ENCODE measurements around the gene DNAH6.

- TF ChIP-seq POLR2A (IDR thresholded peaks at IDR 0.05; ENCODE audit: borderline replicate concordance, extremely low read depth, insufficient read depth, insufficient read length) = no peak
- no peak for TF ChIP-seq ZNF274 (IDR thresholded peaks at IDR 0.05; ENCODE audit: low read depth, low read length)
- no peak for TF ChIP-seq ZFX (IDR thresholded peaks at IDR 0.05)
- no peak for TF ChIP-seq EZH2 (IDR thresholded peaks at IDR 0.05)
- no peak for TF ChIP-seq CTCF (IDR thresholded peaks at IDR 0.05 in 2 of 3, conservative IDR thresholded peaks at IDR 0.05 in 1 of 3; ENCODE audit: borderline replicate concordance in 1 of 3, insufficient read depth in 1 of 3, low read depth in 2 of 3, low read length in 2 of 3)
- no peak for TF ChIP-seq POLR2AphosphoS5 (IDR thresholded peaks at IDR 0.05; ENCODE audit: low read depth, low read length)
- no peak for TF ChIP-seq ELF1 (IDR thresholded peaks at IDR 0.05; ENCODE audit: borderline replicate concordance, low read depth)
- no peak for TF ChIP-seq RAD21 (IDR thresholded peaks at IDR 0.05; ENCODE audit: low read depth)
- TF ChIP-seq EGR1 (IDR thresholded peaks at IDR 0.05; ENCODE audit: low read depth) = no peak
These were observed 22.2 kb upstream of the DNAH6 start for GRCh38 chr2:84494070-84494469.
